H1 (cell line): ENCODE results near the gene PTRH1. TPM values are rescaled to one million over a fixed set of nuclear protein-coding genes. Genes with fewer than 3 reads are reported as not detected.

Source experiments
- CTCF ChIA-PET: fragments of 300-600 bp; sonication (Branson Sonifier 250); formaldehyde crosslinking; loops from one replicate; lab custom pipeline; 2021; ENCODE audit not compliant: partially characterized antibody; lab: Charles Lee
- POLR2A ChIA-PET: fragments of 300-600 bp; sonication (Branson Sonifier 250); formaldehyde crosslinking; loops from one replicate; lab custom pipeline; 2021; ENCODE audit warnings: inconsistent platforms; ENCODE audit not compliant: partially characterized antibody; lab: Charles Lee
- DNase-seq, 2 experiments: peaks; one replicate each; pipeline versions ENCODE4 v3.0.0 to v3.0.0-alpha.2; 2010 to 2022; ENCODE audit warnings: low spot score in 2 of 2, low read depth in 1 of 2, mixed read lengths in 1 of 2
- FAIRE-seq: peaks from 2 replicates; lab custom pipeline; 2011; peaks lifted over from hg19 to GRCh38; lab: Jason Lieb, UNC
- H2AFZ ChIP-seq: 2 replicates; pipeline ENCODE4 v1.8.1; 2012; ENCODE audit warnings: low read length, inconsistent platforms
- H2AK5ac ChIP-seq: 2 replicates; pipeline ENCODE4 v1.6.1; 2013; ENCODE audit warnings: low read depth, low read length
- H2BK120ac ChIP-seq: replicated peaks from 2 replicates; pipeline ENCODE3; 2013; ENCODE audit warnings: low read depth, low read length, inconsistent platforms
- H2BK12ac ChIP-seq: 2 replicates; pipeline ENCODE4 v1.6.1; 2013; ENCODE audit warnings: low read depth, low read length
- H2BK15ac ChIP-seq: 2 replicates; pipeline ENCODE4 v1.6.1; 2013; ENCODE audit warnings: low read length
- H2BK20ac ChIP-seq: 2 replicates; pipeline ENCODE4 v1.6.1; 2013; ENCODE audit warnings: low read length
- H2BK5ac ChIP-seq: 2 replicates; pipeline ENCODE4 v1.6.1; 2013; ENCODE audit warnings: low read depth, low read length
- H3K14ac ChIP-seq: 2 replicates; pipeline ENCODE4 v1.6.1; 2013; ENCODE audit warnings: inconsistent platforms; ENCODE audit not compliant: insufficient read length
- H3K18ac ChIP-seq: 2 replicates; pipeline ENCODE4 v1.6.1; 2013; ENCODE audit warnings: low read length; ENCODE audit errors: extremely low read depth
- H3K23ac ChIP-seq: 2 replicates; pipeline ENCODE4 v1.6.1; 2013; ENCODE audit warnings: inconsistent platforms; ENCODE audit not compliant: insufficient read length
- H3K23me2 ChIP-seq: 2 replicates; pipeline ENCODE4 v1.6.1; 2013; ENCODE audit warnings: low read depth, low read length
- H3K27ac ChIP-seq: 2 replicates; pipeline ENCODE4 v1.6.1; 2011; ENCODE audit warnings: low read depth, low read length, inconsistent platforms
- H3K27me3 ChIP-seq, 4 experiments: replicated peaks in 1 of 4; 1 replicate in 1 of 4; 2 replicates in 3 of 4; pipeline versions ENCODE4 v1.6.1 to v1.8.1; 2011 to 2013; ENCODE audit warnings: low read length in 3 of 4, mild to moderate bottlenecking in 3 of 4, inconsistent platforms in 2 of 4, mixed read lengths in 2 of 4, moderate library complexity in 1 of 4; ENCODE audit not compliant: control insufficient read depth in 3 of 4, insufficient read depth in 3 of 4; ENCODE audit errors: extremely low read depth in 1 of 4
- H3K36me3 ChIP-seq, 4 experiments: 2 replicates each; pipeline versions ENCODE4 v1.6.1 to v1.8.1; 2011 to 2013; ENCODE audit warnings: mild to moderate bottlenecking in 4 of 4, low read length in 3 of 4, moderate library complexity in 2 of 4, control low read depth in 1 of 4, inconsistent platforms in 1 of 4; ENCODE audit not compliant: insufficient read depth in 4 of 4, control insufficient read depth in 2 of 4
- H3K4ac ChIP-seq: replicated peaks from 2 replicates; pipeline ENCODE3; 2013; ENCODE audit warnings: low read length, low read depth, mixed read lengths, inconsistent platforms; ENCODE audit not compliant: insufficient read length
- H3K4me1 ChIP-seq, 4 experiments: replicated peaks in 1 of 4; 1 replicate in 1 of 4; 2 replicates in 3 of 4; pipeline versions ENCODE4 v1.6.1 to v1.8.1; 2011 to 2013; ENCODE audit warnings: low read length in 3 of 4, inconsistent platforms in 2 of 4, mixed read lengths in 1 of 4; ENCODE audit not compliant: insufficient read depth in 4 of 4, control insufficient read depth in 3 of 4
- H3K4me2 ChIP-seq, 2 experiments: 2 replicates each; pipeline versions ENCODE4 v1.6.1 to v1.8.1; 2011 to 2013; ENCODE audit warnings: low read depth in 2 of 2, low read length in 2 of 2, control low read depth in 1 of 2, inconsistent platforms in 1 of 2, mild to moderate bottlenecking in 1 of 2; ENCODE audit not compliant: insufficient read depth in 1 of 2
- H3K4me3 ChIP-seq, 4 experiments: fragments of 200-600, 300-600 bp in 1 of 4; sonication (generic), shearing (Covaris generic), sonication (Bioruptor Twin) in 1 of 4; 2 replicates each; pipeline versions ENCODE4 v1.5.1 to v1.8.1; 2011 to 2016; ENCODE audit warnings: low read length in 4 of 4, low read depth in 3 of 4, control low read depth in 2 of 4, inconsistent platforms in 2 of 4, mild to moderate bottlenecking in 2 of 4, mixed read lengths in 1 of 4, moderate library complexity in 1 of 4; ENCODE audit not compliant: insufficient read depth in 2 of 4; ENCODE audit errors: extremely low read depth in 1 of 4
- H3K56ac ChIP-seq: replicated peaks from 2 replicates; pipeline ENCODE3; 2013; ENCODE audit warnings: low read depth, mild to moderate bottlenecking, mixed read lengths, low read length, inconsistent platforms; ENCODE audit not compliant: insufficient read length
- H3K79me1 ChIP-seq: 2 replicates; pipeline ENCODE4 v1.6.1; 2013; ENCODE audit warnings: low read depth, low read length, control low read depth
- H3K79me2 ChIP-seq, 2 experiments: 2 replicates each; pipeline versions ENCODE4 v1.6.1 to v1.8.1; 2012 to 2013; ENCODE audit warnings: low read length in 2 of 2, mild to moderate bottlenecking in 2 of 2, inconsistent platforms in 1 of 2; ENCODE audit not compliant: insufficient read depth in 2 of 2, control insufficient read depth in 1 of 2
- H3K9ac ChIP-seq, 4 experiments: replicated peaks in 1 of 4; 1 replicate in 1 of 4; 2 replicates in 3 of 4; pipeline versions ENCODE4 v1.6.1 to v1.8.1; 2011 to 2013; ENCODE audit warnings: low read depth in 3 of 4, low read length in 3 of 4, control low read depth in 2 of 4, mild to moderate bottlenecking in 2 of 4, moderate library complexity in 2 of 4, inconsistent platforms in 1 of 4; ENCODE audit errors: extremely low read depth in 1 of 4
- H3K9me3 ChIP-seq, 2 experiments: 2 replicates each; pipeline versions ENCODE4 v1.6.1 to v1.8.1; 2012 to 2013; ENCODE audit warnings: mild to moderate bottlenecking in 2 of 2, moderate library complexity in 2 of 2, control low read depth in 1 of 2, inconsistent platforms in 1 of 2, low read depth in 1 of 2, low read length in 1 of 2, mixed read lengths in 1 of 2; ENCODE audit not compliant: insufficient read depth in 2 of 2
- H4K20me1 ChIP-seq, 2 experiments: replicated peaks in 1 of 2; 2 replicates each; pipeline versions ENCODE3 to v1.8.1; 2011 to 2013; ENCODE audit warnings: inconsistent platforms in 2 of 2, low read length in 2 of 2, mild to moderate bottlenecking in 1 of 2; ENCODE audit not compliant: insufficient read depth in 2 of 2, control insufficient read depth in 1 of 2
- H4K5ac ChIP-seq: 2 replicates; pipeline ENCODE4 v1.6.1; 2013; ENCODE audit warnings: low read length, low read depth, mixed read lengths, inconsistent platforms; ENCODE audit not compliant: insufficient read length
- H4K8ac ChIP-seq: 2 replicates; pipeline ENCODE4 v1.8.0; 2013; ENCODE audit warnings: mild to moderate bottlenecking, moderate library complexity, low read length, inconsistent platforms; ENCODE audit not compliant: insufficient read depth; ENCODE audit errors: extremely low read depth
- H4K91ac ChIP-seq: replicated peaks from 2 replicates; pipeline ENCODE3; 2013; ENCODE audit warnings: low read length, mixed read lengths, inconsistent platforms; ENCODE audit not compliant: insufficient read length
- CTBP2 ChIP-seq: IDR thresholded peaks from 2 replicates; pipeline ENCODE4 v1.7.0; 2011; ENCODE audit warnings: borderline replicate concordance, mild to moderate bottlenecking, moderate library complexity, mixed read lengths, low read length; ENCODE audit not compliant: insufficient read depth, insufficient read length
- EP300 ChIP-seq, 2 experiments: IDR thresholded peaks; 1 replicate in 1 of 2; 2 replicates in 1 of 2; pipeline ENCODE4 v1.6.1; 2011 to 2012; ENCODE audit warnings: low read depth in 2 of 2, low read length in 2 of 2, mild to moderate bottlenecking in 2 of 2, borderline replicate concordance in 1 of 2, inconsistent platforms in 1 of 2, moderate library complexity in 1 of 2
- KDM4A ChIP-seq: IDR thresholded peaks from one replicate; pipeline ENCODE4 v1.7.1; 2012; ENCODE audit warnings: low read depth, mild to moderate bottlenecking, moderate library complexity, low read length, inconsistent platforms; ENCODE audit not compliant: severe bottlenecking
- RXRA ChIP-seq: IDR thresholded peaks from 2 replicates; pipeline ENCODE4 v1.6.1; 2011; ENCODE audit warnings: low read depth, mild to moderate bottlenecking, low read length, moderate library complexity; ENCODE audit not compliant: insufficient read depth
- SP4 ChIP-seq: IDR thresholded peaks from 2 replicates; pipeline ENCODE4 v1.6.1; 2012; ENCODE audit warnings: low read length, inconsistent platforms
- SRF ChIP-seq: IDR thresholded peaks from 2 replicates; pipeline ENCODE4 v1.6.1; 2011; ENCODE audit warnings: mild to moderate bottlenecking, low read depth, low read length, moderate library complexity
- WGBS, 2 experiments: shearing (Covaris generic) in 1 of 2; methylation state at CpG; one replicate each; pipeline versions ENCODE4 v1.1.6 to v1.1.7; 2013 to 2015; ENCODE audit warnings: low lambda C conversion rate in 2 of 2, mixed read lengths in 2 of 2, inconsistent platforms in 1 of 2, low coverage in 1 of 2, missing lambda C conversion rate in 1 of 2; ENCODE audit not compliant: insufficient replicate concordance in 2 of 2, insufficient coverage in 1 of 2, insufficient read length in 1 of 2; ENCODE audit errors: extremely low coverage in 1 of 2, missing lambda C conversion rate in 1 of 2; 5-methylcytosine and 5-hydroxymethylcytosine counted together
- polyA plus RNA-seq, 7 experiments: library from polyadenylated mRNA; depleted of rRNA in 3 of 7; stranded (reverse) in 5 of 7; unstranded in 2 of 7; fragments of >200 nt in 5 of 7; fragments of 200-250 nt in 2 of 7; gene quantifications; 1 replicate in 5 of 7; 2 replicates in 1 of 7; 4 replicates in 1 of 7; pipeline versions ENCODE4 v1.2.1 to v1.2.3, GENCODE V29; 2011 to 2013; ENCODE audit warnings: missing spikeins in 2 of 7, mixed read lengths in 2 of 7
- total RNA-seq: library from RNA; stranded (reverse); fragmentation: NEBNext Ultra II Directional; extraction: Animal tissue kit (Norgen Biotek cat#: 25700); gene quantifications from 2 replicates; pipeline ENCODE4 v1.2.1, GENCODE V29; 2021
- TF ChIP-seq, protein P1 (sequence below): IDR thresholded peaks from 2 replicates; pipeline ENCODE4 v1.6.1; 2012; ENCODE audit warnings: inconsistent platforms
- TF ChIP-seq, protein P2 (sequence below): IDR thresholded peaks from 2 replicates; pipeline ENCODE4 v1.6.1; 2012; ENCODE audit warnings: inconsistent platforms

PTRH1 gene
- total and polyA plus RNA-seq, 2 of the 8 experiments (the other 6 are each of a cell fraction or from before 2014, with no cell fraction given): 11.1 to 19.8 TPM

DNA sequence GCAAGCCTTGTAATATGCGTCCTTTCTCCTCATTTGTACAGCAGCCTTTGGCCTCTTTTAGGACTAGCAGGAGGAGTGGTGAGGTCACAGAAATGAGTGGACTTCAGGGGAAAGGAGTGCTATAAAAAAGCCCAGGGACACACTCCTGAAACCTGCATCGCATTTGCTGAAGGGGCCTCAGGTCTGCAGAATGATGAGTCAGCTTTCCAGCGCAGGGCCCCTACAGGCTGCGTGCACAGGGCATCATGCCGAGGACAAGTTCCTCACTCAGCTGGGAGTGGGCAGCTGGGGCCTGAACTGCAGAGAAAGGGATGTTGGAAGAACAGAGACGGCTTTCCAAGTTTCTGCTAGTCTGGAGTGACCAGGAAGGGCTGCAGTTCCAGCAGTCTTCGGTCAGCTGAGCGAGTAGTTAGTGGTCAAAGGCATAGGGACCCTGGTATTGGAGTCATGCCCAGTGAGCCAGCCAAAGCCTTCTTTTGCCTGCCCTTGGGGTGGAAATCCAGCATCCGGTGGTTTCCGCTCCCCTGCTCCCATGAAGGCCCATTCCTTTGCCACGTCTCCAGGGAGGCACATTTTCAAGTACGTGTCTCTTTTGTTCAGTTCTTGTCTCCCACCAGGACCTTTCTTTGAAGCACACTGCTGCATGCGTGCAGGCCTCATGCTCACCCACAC lies 26.0 kb downstream of the PTRH1 start:
- Histone ChIP-seq H2BK12ac (no peak overlapping the region), H4K20me1 (no peaks in the 10 kb centered on the region), H3K4me2 (no peak overlapping the region), H2BK20ac (no peak overlapping the region), H3K4ac (no peak overlapping the region), H3K4me3 (no peak overlapping the region), H3K23ac (no peak overlapping the region), H3K18ac (no peak overlapping the region), H3K23me2 (no peaks in the 10 kb centered on the region), H2BK15ac (no peak overlapping the region), H3K27ac (no peak overlapping the region; the same call in 1 of the 2 replicates), H4K5ac (no peak overlapping the region), H4K8ac (no peak overlapping the region), H2BK5ac (no peak overlapping the region), H3K27me3 (no peaks in the 10 kb centered on the region), H3K79me1 (no peaks in the 10 kb centered on the region), H3K9me3 (no peaks in the 10 kb centered on the region), H3K79me2 (no peaks in the 10 kb centered on the region), H2BK120ac (no peak overlapping the region), H4K91ac (no peak overlapping the region), H3K4me1 (no peaks in the 10 kb centered on the region), H2AFZ (no peak overlapping the region), H3K9ac (no peak overlapping the region), H3K36me3 (peaks cover 0 to 6% (median 2%) of the 10 kb centered on the region in 4 experiments; a peak in 2 of 8 replicates), H3K14ac (no peak overlapping the region), H2AK5ac (no peak overlapping the region), H3K56ac (no peak overlapping the region)
- ChIA-PET CTCF (interaction anchor here (0.5 to 1.9 kb wide), 6 partner anchors 16 to 312 kb away, joined by 3 to 5 read pairs (median 3); no protein-coding TSS in a partner anchor), POLR2A (no interaction called here)
- TF ChIP-seq, protein P1, sequence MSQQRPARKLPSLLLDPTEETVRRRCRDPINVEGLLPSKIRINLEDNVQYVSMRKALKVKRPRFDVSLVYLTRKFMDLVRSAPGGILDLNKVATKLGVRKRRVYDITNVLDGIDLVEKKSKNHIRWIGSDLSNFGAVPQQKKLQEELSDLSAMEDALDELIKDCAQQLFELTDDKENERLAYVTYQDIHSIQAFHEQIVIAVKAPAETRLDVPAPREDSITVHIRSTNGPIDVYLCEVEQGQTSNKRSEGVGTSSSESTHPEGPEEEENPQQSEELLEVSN: no peak
- TF ChIP-seq EP300 (IDR thresholded peaks at IDR 0.05; ENCODE audit: borderline replicate concordance in 1 of 2, low read depth in 2 of 2, low read length in 2 of 2): no peak
- TF ChIP-seq SP4: no peak
- no peak for TF ChIP-seq KDM4A
- no peak for TF ChIP-seq RXRA
- TF ChIP-seq SRF: no peak
- TF ChIP-seq CTBP2: no peak
- TF ChIP-seq, protein P2, sequence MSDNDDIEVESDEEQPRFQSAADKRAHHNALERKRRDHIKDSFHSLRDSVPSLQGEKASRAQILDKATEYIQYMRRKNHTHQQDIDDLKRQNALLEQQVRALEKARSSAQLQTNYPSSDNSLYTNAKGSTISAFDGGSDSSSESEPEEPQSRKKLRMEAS: no peak
- FAIRE-seq (no peak), DNase-seq (no peak)
- 92% methylated on average over 13 of the region's 13 CpGs; no CpG with 5 or more reads in 1 of the 2 experiments for WGBS, 2 experiments
